ENCODE data around the gene TCF19. TPM values are rescaled to one million over a fixed set of nuclear protein-coding genes. Genes with fewer than 3 reads are reported as not detected.

The TCF19 gene
- total RNA-seq, 1 experiment from 2014 or later = 13.9 TPM

GRCh38 chr6:31209137-31209536 lies 50.7 kb downstream of the TCF19 start:
- Histone ChIP-seq H3K4me2 (ENCODE audit: low read depth, low read length, poor library complexity, severe bottlenecking) (no peak overlapping the region), H3K9me3 (ENCODE audit: low read length) (no peaks in the 10 kb centered on the region), H3K27me3 (ENCODE audit: low read length) (no peaks in the 10 kb centered on the region), H3K27ac (ENCODE audit: low read length) (no peak overlapping the region), H3K79me2 (ENCODE audit: low read length) (no peaks in the 10 kb centered on the region), H3K9me2 (replicated peaks; ENCODE audit: insufficient read depth, low read length) (no peaks in the 10 kb centered on the region), H2AFZ (ENCODE audit: low read length) (no peak overlapping the region), H4K20me1 (ENCODE audit: insufficient read depth, low read depth, low read length) (no peaks in the 10 kb centered on the region), H3K4me1 (ENCODE audit: low read length) (peaks cover 12% of the 10 kb centered on the region), H3K4me3 (ENCODE audit: low read length) (no peak overlapping the region), H3K36me3 (ENCODE audit: insufficient read depth, low read length) (no peaks in the 10 kb centered on the region), H3K9ac (ENCODE audit: low read length) (no peak overlapping the region)
- DNase-seq = no peak

GRCh38 chr6:31210123-31210522 lies 51.7 kb downstream of the TCF19 start:
- no peak overlapping the region for H3K9ac ChIP-seq (ENCODE audit: low read length)
- H3K36me3 ChIP-seq (ENCODE audit: insufficient read depth, low read length) = no peaks in the 10 kb centered on the region
- H3K9me2 ChIP-seq (replicated peaks; ENCODE audit: insufficient read depth, low read length) = no peaks in the 10 kb centered on the region
- H3K79me2 ChIP-seq (ENCODE audit: low read length) = no peaks in the 10 kb centered on the region
- no peak overlapping the region for H2AFZ ChIP-seq (ENCODE audit: low read length)
- DNase-seq = no peak
- H3K27ac ChIP-seq (ENCODE audit: low read length) = no peak overlapping the region
- H3K27me3 ChIP-seq (ENCODE audit: low read length) = no peaks in the 10 kb centered on the region
- H4K20me1 ChIP-seq (ENCODE audit: insufficient read depth, low read depth, low read length) = no peaks in the 10 kb centered on the region
- H3K4me1 ChIP-seq (ENCODE audit: low read length) = peaks cover 5% of the 10 kb centered on the region
- H3K9me3 ChIP-seq (ENCODE audit: low read length) = no peaks in the 10 kb centered on the region
- no peak overlapping the region for H3K4me2 ChIP-seq (ENCODE audit: low read depth, low read length, poor library complexity, severe bottlenecking)
- no peak overlapping the region for H3K4me3 ChIP-seq (ENCODE audit: low read length)

- H3K4me2 ChIP-seq (ENCODE audit: low read depth, low read length, poor library complexity, severe bottlenecking) = no peak overlapping the region
- no peaks in the 10 kb centered on the region for H3K9me3 ChIP-seq (ENCODE audit: low read length)
- DNase-seq = no peak
- no peak overlapping the region for H3K4me3 ChIP-seq (ENCODE audit: low read length)
- H3K79me2 ChIP-seq (ENCODE audit: low read length) = no peaks in the 10 kb centered on the region
- peaks cover under 1% of the 10 kb centered on the region for H3K4me1 ChIP-seq (ENCODE audit: low read length)
- H3K9me2 ChIP-seq (replicated peaks; ENCODE audit: insufficient read depth, low read length) = no peaks in the 10 kb centered on the region
- H4K20me1 ChIP-seq (ENCODE audit: insufficient read depth, low read depth, low read length) = no peaks in the 10 kb centered on the region
- H3K27me3 ChIP-seq (ENCODE audit: low read length) = no peaks in the 10 kb centered on the region
- no peaks in the 10 kb centered on the region for H3K36me3 ChIP-seq (ENCODE audit: insufficient read depth, low read length)
- no peak overlapping the region for H3K27ac ChIP-seq (ENCODE audit: low read length)
- H2AFZ ChIP-seq (ENCODE audit: low read length) = no peak overlapping the region
- no peak overlapping the region for H3K9ac ChIP-seq (ENCODE audit: low read length)
Observed at GRCh38 chr6:31210741-31211532, 52.5 kb downstream of the TCF19 start.

Small RNAs within 50 kb of the gene (small RNA-seq; reads per million reads assigned to genes)
- not detected for gene POLR2LP1

Other genes with a start within 250 kb of the TCF19 start
- 42.3 and 50.2 TPM in 2 replicates for gene VARS2, start 244.4 kb upstream of the TCF19 start, total RNA-seq (2014; rRNA removed; shearing (Covaris generic); ENCODE audit: low replicate concordance)
- not detected in 2 replicates for gene SFTA2, start 226.4 kb upstream of the TCF19 start, total RNA-seq (2014; rRNA removed; shearing (Covaris generic); ENCODE audit: low replicate concordance)
- not detected in 2 replicates for gene MUCL3, start 217.6 kb upstream of the TCF19 start, total RNA-seq (2014; rRNA removed; shearing (Covaris generic); ENCODE audit: low replicate concordance)
- gene MUC21, start 174.9 kb upstream of the TCF19 start, total RNA-seq (2014; rRNA removed; shearing (Covaris generic); ENCODE audit: low replicate concordance) = not detected in 2 replicates
- gene MUC22, start 148.1 kb upstream of the TCF19 start, total RNA-seq (2014; rRNA removed; shearing (Covaris generic); ENCODE audit: low replicate concordance) = not detected in 2 replicates
- not detected in 2 replicates for gene C6orf15, start 46.0 kb upstream of the TCF19 start, total RNA-seq (2014; rRNA removed; shearing (Covaris generic); ENCODE audit: low replicate concordance)
- not detected in 2 replicates for gene PSORS1C1, start 43.8 kb upstream of the TCF19 start, total RNA-seq (2014; rRNA removed; shearing (Covaris generic); ENCODE audit: low replicate concordance)
- not detected in 2 replicates for gene CDSN, start 38.1 kb upstream of the TCF19 start, total RNA-seq (2014; rRNA removed; shearing (Covaris generic); ENCODE audit: low replicate concordance)
- not detected in 2 replicates for gene PSORS1C2, start 19.5 kb upstream of the TCF19 start, total RNA-seq (2014; rRNA removed; shearing (Covaris generic); ENCODE audit: low replicate concordance)
- 21.3 and 23.1 TPM in 2 replicates for gene CCHCR1, start 787 bp upstream of the TCF19 start, total RNA-seq (2014; rRNA removed; shearing (Covaris generic); ENCODE audit: low replicate concordance)
- gene POU5F1, start 12.1 kb downstream of the TCF19 start, total RNA-seq (2014; rRNA removed; shearing (Covaris generic); ENCODE audit: low replicate concordance) = not detected in 2 replicates
- 317 and 613 TPM in 2 replicates for gene HLA-C, start 113.5 kb downstream of the TCF19 start, total RNA-seq (2014; rRNA removed; shearing (Covaris generic); ENCODE audit: low replicate concordance)
- gene HLA-B, start 198.6 kb downstream of the TCF19 start, total RNA-seq (2014; rRNA removed; shearing (Covaris generic); ENCODE audit: low replicate concordance) = 1,556 and 2,615 TPM in 2 replicates
- gene MICA, start 245.0 kb downstream of the TCF19 start, total RNA-seq (2014; rRNA removed; shearing (Covaris generic); ENCODE audit: low replicate concordance) = not detected in 2 replicates